Neural progenitor cell (in vitro differentiated cells): ENCODE results near the gene RSU1. TPM values are rescaled to one million over a fixed set of nuclear protein-coding genes. Genes with fewer than 3 reads are reported as not detected.

Source experiments
- DNase-seq: peaks from one replicate; pipeline ENCODE4 v3.0.0-alpha.2; 2016; ENCODE audit warnings: low spot score
- H2AFZ ChIP-seq: fragments of 200-600 bp; sonication (generic); replicated peaks from 2 replicates; pipeline ENCODE4 v1.6.1; 2016; ENCODE audit warnings: antibody characterized with exemption
- H3F3A ChIP-seq: fragments of 200-600 bp; sonication (generic); 2 replicates; pipeline ENCODE4 v1.6.1; 2016; ENCODE audit warnings: antibody characterized with exemption, low read depth
- H3K27ac ChIP-seq: fragments of 200-600 bp; sonication (generic); 2 replicates; pipeline ENCODE4 v1.5.1; 2016; ENCODE audit warnings: mild to moderate bottlenecking
- H3K27me3 ChIP-seq: fragments of 200-600 bp; sonication (generic); 2 replicates; pipeline ENCODE4 v1.6.1; 2016; ENCODE audit warnings: mild to moderate bottlenecking, moderate library complexity
- H3K36me3 ChIP-seq: fragments of 200-600 bp; sonication (generic); 2 replicates; pipeline ENCODE4 v1.5.1; 2016
- H3K4me1 ChIP-seq: fragments of 200-600 bp; sonication (generic); 2 replicates; pipeline ENCODE4 v1.6.1; 2016; ENCODE audit warnings: mixed run types
- H3K4me2 ChIP-seq: fragments of 200-600 bp; sonication (generic); 2 replicates; pipeline ENCODE4 v1.6.1; 2016
- H3K4me3 ChIP-seq: fragments of 200-600 bp; sonication (generic); 2 replicates; pipeline ENCODE4 v1.5.1; 2016
- H3K79me2 ChIP-seq: fragments of 200-600 bp; sonication (generic); 2 replicates; pipeline ENCODE4 v1.6.1; 2016; ENCODE audit warnings: low read depth
- H3K9ac ChIP-seq: fragments of 200-600 bp; sonication (generic); 2 replicates; pipeline ENCODE4 v1.6.1; 2016
- H3K9me3 ChIP-seq: fragments of 200-600 bp; sonication (generic); 2 replicates; pipeline ENCODE4 v1.5.1; 2016; ENCODE audit warnings: low read depth
- H4K20me1 ChIP-seq: fragments of 200-600 bp; sonication (generic); 2 replicates; pipeline ENCODE4 v1.6.1; 2016; ENCODE audit warnings: low read depth
- H3K27ac Mint-ChIP-seq: 3 replicates; pipeline ENCODE4 v1.8.0; 2021; ENCODE audit warnings: mixed read lengths
- H3K27me3 Mint-ChIP-seq: 2 replicates; pipeline ENCODE4 v1.8.0; 2022; ENCODE audit warnings: low read depth, mild to moderate bottlenecking, inconsistent platforms, moderate library complexity, mixed read lengths; ENCODE audit not compliant: insufficient read depth
- H3K36me3 Mint-ChIP-seq: 3 replicates; pipeline ENCODE4 v1.8.0; 2021; ENCODE audit warnings: mixed read lengths
- H3K4me1 Mint-ChIP-seq: 3 replicates; pipeline ENCODE4 v1.8.0; 2021; ENCODE audit warnings: mixed read lengths
- H3K4me3 Mint-ChIP-seq: 3 replicates; pipeline ENCODE4 v1.8.0; 2021; ENCODE audit warnings: mild to moderate bottlenecking, moderate library complexity, mixed read lengths
- H3K9me3 Mint-ChIP-seq: 3 replicates; pipeline ENCODE4 v1.8.0; 2020; ENCODE audit warnings: mixed read lengths
- CTCF ChIP-seq: fragments of 200-600 bp; sonication (generic); IDR thresholded peaks from 2 replicates; pipeline ENCODE4 v1.5.1; 2017; ENCODE audit warnings: antibody characterized with exemption, mild to moderate bottlenecking
- EZH2 ChIP-seq: fragments of 200-600 bp; sonication (generic); IDR thresholded peaks from 2 replicates; pipeline ENCODE4 v1.6.1; 2017; ENCODE audit warnings: antibody characterized with exemption, mild to moderate bottlenecking, moderate library complexity
- EZH2phosphoT487 ChIP-seq: fragments of 200-600 bp; sonication (generic); IDR thresholded peaks from 2 replicates; pipeline ENCODE4 v1.6.1; 2017; ENCODE audit warnings: antibody characterized with exemption
- total RNA-seq: library from RNA; depleted of rRNA; stranded (reverse); fragments of >200 nt; gene quantifications from 2 replicates; pipeline ENCODE4 v1.2.3, GENCODE V29; 2015; ENCODE audit warnings: low replicate concordance

Gene RSU1
- total RNA-seq, 1 donor from 2014 or later: 9.6 TPM

GRCh38 chr10:16735671-16736070 is 81.6 kb downstream of the RSU1 start:
- no peak overlapping the region for H2AFZ ChIP-seq
- Mint-ChIP-seq H3K4me1 (no peaks in the 10 kb centered on the region), H3K27ac (no peak overlapping the region), H3K27me3 (peaks cover 2% of the 10 kb centered on the region), H3K4me3 (no peak overlapping the region), H3K36me3 (peaks cover 15% of the 10 kb centered on the region), H3K9me3 (peaks cover 20% of the 10 kb centered on the region)
- H3K9me3 ChIP-seq: no peaks in the 10 kb centered on the region
- H3K79me2 ChIP-seq: no peaks in the 10 kb centered on the region
- H4K20me1 ChIP-seq: no peaks in the 10 kb centered on the region
- H3K4me2 ChIP-seq: no peak overlapping the region
- H3K4me3 ChIP-seq: no peak overlapping the region
- H3F3A ChIP-seq: no peaks in the 10 kb centered on the region
- H3K36me3 ChIP-seq: no peaks in the 10 kb centered on the region
- peaks cover 14% of the 10 kb centered on the region for H3K4me1 ChIP-seq
- TF ChIP-seq EZH2: no peak
- no peak for TF ChIP-seq EZH2phosphoT487
- TF ChIP-seq CTCF: no peak
- H3K27me3 ChIP-seq: no peaks in the 10 kb centered on the region
- no peak overlapping the region for H3K27ac ChIP-seq
- H3K9ac ChIP-seq: no peak overlapping the region
- DNase-seq: no peak

GRCh38 chr10:16732376-16732775 is 84.8 kb downstream of the RSU1 start:
- no peaks in the 10 kb centered on the region for H3K9me3 ChIP-seq
- DNase-seq: no peak
- H3K4me3 ChIP-seq: no peak overlapping the region
- H3F3A ChIP-seq: no peaks in the 10 kb centered on the region
- no peak overlapping the region for H3K4me3 Mint-ChIP-seq
- H3K4me1 Mint-ChIP-seq: no peaks in the 10 kb centered on the region
- H3K36me3 Mint-ChIP-seq: peaks cover 14% of the 10 kb centered on the region
- no peak overlapping the region for H2AFZ ChIP-seq
- H3K27ac Mint-ChIP-seq: no peak overlapping the region
- peaks cover 18% of the 10 kb centered on the region for H3K9me3 Mint-ChIP-seq
- no peak overlapping the region for H3K27ac ChIP-seq
- TF ChIP-seq EZH2phosphoT487 (no peak), EZH2 (no peak), CTCF (no peak)
- H3K79me2 ChIP-seq: no peaks in the 10 kb centered on the region
- peaks cover 14% of the 10 kb centered on the region for H3K4me1 ChIP-seq
- H3K36me3 ChIP-seq: no peaks in the 10 kb centered on the region
- H3K27me3 Mint-ChIP-seq: peaks cover 2% of the 10 kb centered on the region
- H3K9ac ChIP-seq: no peak overlapping the region
- no peaks in the 10 kb centered on the region for H3K27me3 ChIP-seq
- H3K4me2 ChIP-seq: no peak overlapping the region
- no peaks in the 10 kb centered on the region for H4K20me1 ChIP-seq

- peaks cover 2% of the 10 kb centered on the region for H3K27me3 Mint-ChIP-seq
- H3K9ac ChIP-seq: no peak overlapping the region
Measured at GRCh38 chr10:16728266-16728665, 89.0 kb downstream of the RSU1 start.

More at GRCh38 chr10:16728266-16728665, 89.0 kb downstream of the RSU1 start:
- no peak overlapping the region for H3K4me3 Mint-ChIP-seq
- H3K4me3 ChIP-seq: no peak overlapping the region
- no peaks in the 10 kb centered on the region for H3K9me3 ChIP-seq
- H3K79me2 ChIP-seq: no peaks in the 10 kb centered on the region
- TF ChIP-seq CTCF (no peak), EZH2 (no peak), EZH2phosphoT487 (no peak)
- no peak overlapping the region for H3K27ac Mint-ChIP-seq
- H3F3A ChIP-seq: no peaks in the 10 kb centered on the region
- no peak overlapping the region for H2AFZ ChIP-seq
- no peaks in the 10 kb centered on the region for H3K27me3 ChIP-seq
- no peaks in the 10 kb centered on the region for H3K4me1 Mint-ChIP-seq
- H3K36me3 Mint-ChIP-seq: peaks cover 8% of the 10 kb centered on the region
- H3K4me1 ChIP-seq: peaks cover under 1% of the 10 kb centered on the region
- DNase-seq: no peak
- no peaks in the 10 kb centered on the region for H3K36me3 ChIP-seq
- peaks cover 5% of the 10 kb centered on the region for H3K9me3 Mint-ChIP-seq
- H3K4me2 ChIP-seq: no peak overlapping the region
- H3K27ac ChIP-seq: no peak overlapping the region
- no peaks in the 10 kb centered on the region for H4K20me1 ChIP-seq
